MM.1S (cell line): ENCODE data around the gene COMT.

Experiments used
- EZH2 ChIP-seq: fragments of 300-600 bp; sonication (generic); optimal IDR thresholded peaks from 2 replicates; pipeline ENCODE3; 2017; ENCODE audit warnings: low read depth, mild to moderate bottlenecking, antibody characterized with exemption, low read length, mixed read lengths
- TF ChIP-seq, protein P1 (sequence below): fragments of 300-600 bp; sonication (generic); IDR thresholded peaks from 2 replicates; pipeline ENCODE4 v1.5.1; 2016; ENCODE audit warnings: antibody characterized with exemption, low read length, mixed read lengths

DNA sequence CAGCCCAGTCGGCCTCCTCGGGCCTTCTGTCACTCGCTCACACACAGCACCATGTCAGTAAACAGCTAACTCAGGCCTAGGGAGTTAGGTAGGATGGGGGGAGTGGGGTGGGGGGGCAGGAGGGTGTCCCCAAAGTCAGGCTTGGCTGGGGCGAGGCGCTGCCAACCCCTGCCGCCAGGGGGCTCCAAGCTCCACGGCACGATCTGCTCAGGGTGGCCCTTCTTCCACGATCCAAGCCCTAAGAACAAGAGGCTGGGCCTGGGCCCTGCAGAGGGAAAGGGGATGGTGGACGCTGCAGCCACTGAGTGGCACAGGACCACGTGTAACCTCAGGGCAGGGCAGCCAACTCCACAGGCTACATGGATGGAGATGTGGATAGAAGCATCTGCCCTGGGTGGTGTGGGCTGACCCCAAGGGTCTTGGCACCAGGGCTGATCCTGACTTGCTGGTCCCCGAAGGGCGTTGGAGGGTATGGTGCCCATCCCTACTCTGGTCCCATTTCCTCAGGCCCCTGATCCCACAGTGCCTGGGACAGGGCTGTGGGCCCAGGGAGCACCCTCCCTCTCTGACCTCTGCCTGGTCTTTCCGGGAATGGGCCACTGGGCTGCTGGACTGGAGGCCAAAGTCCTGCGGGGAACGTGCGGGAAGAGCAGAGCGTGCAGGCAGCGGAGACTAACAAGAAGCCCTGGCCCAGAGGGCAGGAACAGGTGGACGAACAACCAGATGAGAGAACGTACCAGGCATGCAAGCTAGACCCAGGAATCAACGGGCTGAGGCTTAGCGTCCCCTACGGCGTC lies 29.1 kb downstream of the COMT start:
- TF ChIP-seq, protein P1, sequence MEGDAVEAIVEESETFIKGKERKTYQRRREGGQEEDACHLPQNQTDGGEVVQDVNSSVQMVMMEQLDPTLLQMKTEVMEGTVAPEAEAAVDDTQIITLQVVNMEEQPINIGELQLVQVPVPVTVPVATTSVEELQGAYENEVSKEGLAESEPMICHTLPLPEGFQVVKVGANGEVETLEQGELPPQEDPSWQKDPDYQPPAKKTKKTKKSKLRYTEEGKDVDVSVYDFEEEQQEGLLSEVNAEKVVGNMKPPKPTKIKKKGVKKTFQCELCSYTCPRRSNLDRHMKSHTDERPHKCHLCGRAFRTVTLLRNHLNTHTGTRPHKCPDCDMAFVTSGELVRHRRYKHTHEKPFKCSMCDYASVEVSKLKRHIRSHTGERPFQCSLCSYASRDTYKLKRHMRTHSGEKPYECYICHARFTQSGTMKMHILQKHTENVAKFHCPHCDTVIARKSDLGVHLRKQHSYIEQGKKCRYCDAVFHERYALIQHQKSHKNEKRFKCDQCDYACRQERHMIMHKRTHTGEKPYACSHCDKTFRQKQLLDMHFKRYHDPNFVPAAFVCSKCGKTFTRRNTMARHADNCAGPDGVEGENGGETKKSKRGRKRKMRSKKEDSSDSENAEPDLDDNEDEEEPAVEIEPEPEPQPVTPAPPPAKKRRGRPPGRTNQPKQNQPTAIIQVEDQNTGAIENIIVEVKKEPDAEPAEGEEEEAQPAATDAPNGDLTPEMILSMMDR: peak; percentile 83
- TF ChIP-seq EZH2: no peak
